ENCODE measurements around the gene DNPH1. TPM values are rescaled to one million over a fixed set of nuclear protein-coding genes. Genes with fewer than 3 reads are reported as not detected.

The DNPH1 gene
- total RNA-seq, 1 donor from 2014 or later, result 57.5 TPM

GRCh38 chr6:43250992-43251373 lies 21.7 kb upstream of the DNPH1 start:
- Mint-ChIP-seq H3K4me1 (peaks cover 30% of the 10 kb centered on the region), H3K27me3 (peaks cover 35% of the 10 kb centered on the region), H3K27ac (peak overlapping the region; percentile 47), H3K4me3 (no peak overlapping the region), H3K36me3 (ENCODE audit: low read depth) (peaks cover 3% of the 10 kb centered on the region), H3K9me3 (no peaks in the 10 kb centered on the region)
- POLR2A ChIA-PET, result no interaction called here
- CTCF ChIA-PET, result no interaction called here
- ATAC-seq (ENCODE audit: low read depth) (no peak), DNase-seq (no peak)
- TF ChIP-seq CTCF (IDR thresholded peaks at IDR 0.05), result no peak
- intact Hi-C loops (cut with micrococcal nuclease), result no loop called here

- DNase-seq (no peak), ATAC-seq (ENCODE audit: low read depth) (no peak)
- Mint-ChIP-seq H3K4me1 (peaks cover 29% of the 10 kb centered on the region), H3K9me3 (no peaks in the 10 kb centered on the region), H3K27me3 (peaks cover 30% of the 10 kb centered on the region), H3K4me3 (no peak overlapping the region), H3K36me3 (ENCODE audit: low read depth) (peaks cover 3% of the 10 kb centered on the region), H3K27ac (no peak overlapping the region)
- no peak for TF ChIP-seq CTCF (IDR thresholded peaks at IDR 0.05)
- intact Hi-C loops (cut with micrococcal nuclease), result loop anchor here (5.0 to 10.0 kb wide), 2 partner anchors 264 to 376 kb away; partner anchors contain the start of genes GTPBP2 and LRRC73
- POLR2A ChIA-PET, result interaction anchor here (0.6 to 1.5 kb wide), 3 partner anchors 19 to 229 kb away, joined by 4 to 5 read pairs (median 4); partner anchors contain the start of genes DNPH1 and TJAP1
- CTCF ChIA-PET, result interaction anchor here (1.3 kb wide), 1 partner anchor 60 kb away, joined by 3 read pairs; the partner anchor contains the start of gene CRIP3
Observed at GRCh38 chr6:43248791-43249190, 19.5 kb upstream of the DNPH1 start.

- no peak for TF ChIP-seq CTCF (IDR thresholded peaks at IDR 0.05)
- ChIA-PET POLR2A (interaction anchor here (0.6 to 1.5 kb wide), 4 partner anchors 18 to 501 kb away, joined by 3 to 5 read pairs (median 4); partner anchors contain the start of gene DNPH1), CTCF (interaction anchor here (1.3 kb wide), 1 partner anchor 60 kb away, joined by 3 read pairs; the partner anchor contains the start of gene CRIP3)
- Mint-ChIP-seq H3K27ac (no peak overlapping the region), H3K36me3 (ENCODE audit: low read depth) (peaks cover 3% of the 10 kb centered on the region), H3K4me1 (peaks cover 29% of the 10 kb centered on the region), H3K4me3 (no peak overlapping the region), H3K27me3 (peaks cover 23% of the 10 kb centered on the region), H3K9me3 (no peaks in the 10 kb centered on the region)
- DNase-seq (no peak), ATAC-seq (ENCODE audit: low read depth) (no peak)
- intact Hi-C loops (cut with micrococcal nuclease), result loop anchor here (5.0 to 10.0 kb wide), 2 partner anchors 264 to 377 kb away; partner anchors contain the start of genes GTPBP2 and LRRC73
Observed at GRCh38 chr6:43248101-43248500, 18.8 kb upstream of the DNPH1 start.

GRCh38 chr6:43247114-43247999 lies 18.1 kb upstream of the DNPH1 start:
- Mint-ChIP-seq H3K4me1 (peaks cover 29% of the 10 kb centered on the region), H3K4me3 (no peak overlapping the region), H3K27me3 (peaks cover 17% of the 10 kb centered on the region), H3K36me3 (ENCODE audit: low read depth) (peaks cover 3% of the 10 kb centered on the region), H3K27ac (peak overlapping the region; percentile 76), H3K9me3 (no peaks in the 10 kb centered on the region)
- no peak for TF ChIP-seq CTCF (IDR thresholded peaks at IDR 0.05)
- ChIA-PET POLR2A (interaction anchor here (0.5 to 1.5 kb wide), 9 partner anchors 18 to 501 kb away, joined by 3 to 10 read pairs (median 4); partner anchors contain the start of genes DNPH1, SRF, TJAP1 and ZNF318), CTCF (interaction anchor here (0.7 to 1.0 kb wide), 3 partner anchors 17 to 61 kb away, joined by 3 read pairs; partner anchors contain the start of genes CRIP3 and DNPH1)
- intact Hi-C loops (cut with micrococcal nuclease), result loop anchor here (1.0 to 10.0 kb wide), 9 partner anchors 18 to 377 kb away; partner anchors contain the start of genes ABCC10, CUL9, DNPH1 and GTPBP2
- ATAC-seq (ENCODE audit: low read depth) (peak; percentile 96), DNase-seq (peak; percentile 73)
